K562 (cell line): ENCODE results near the gene SCFD2. TPM values are rescaled to one million over a fixed set of nuclear protein-coding genes. Genes with fewer than 3 reads are reported as not detected.

Experiments used
- ARID1B ChIP-seq: fragments of 450-650 bp; IDR thresholded peaks from 2 replicates; pipeline ENCODE4 v1.6.1; 2016; ENCODE audit warnings: antibody characterized with exemption, mild to moderate bottlenecking, inconsistent platforms
- DPF2 ChIP-seq: fragments of 450-650 bp; IDR thresholded peaks from 2 replicates; pipeline ENCODE4 v1.6.1; 2016
- EGR1 ChIP-seq: fragments of 450-650 bp; conservative IDR thresholded peaks from 2 replicates; pipeline ENCODE4 v1.6.1; 2017; ENCODE audit warnings: mild to moderate bottlenecking
- EP300 ChIP-seq: IDR thresholded peaks from 2 replicates; pipeline ENCODE4 v1.6.1; 2012; ENCODE audit warnings: low read length, improper control_type of control experiment
- KDM1A ChIP-seq, 2 experiments: fragments of 450-650 bp; IDR thresholded peaks; 2 replicates each; pipeline ENCODE4 v1.6.1; 2016; ENCODE audit warnings: mild to moderate bottlenecking in 2 of 2
- MECOM ChIP-seq: fragments of 250-450 bp; sonication (Bioruptor Pico); IDR thresholded peaks from 2 replicates; pipeline ENCODE4 v1.8.0; 2022; ENCODE audit warnings: inconsistent platforms
- MXD1 ChIP-seq: fragments of 250-450 bp; sonication (Bioruptor Pico); IDR thresholded peaks from 2 replicates; pipeline ENCODE4 v1.8.0; 2021; ENCODE audit warnings: borderline replicate concordance, mild to moderate bottlenecking, moderate library complexity; ENCODE audit not compliant: poor library complexity, severe bottlenecking
- NFE2 ChIP-seq: IDR thresholded peaks from 2 replicates; pipeline ENCODE4 v1.6.1; 2014; ENCODE audit warnings: antibody characterized with exemption, low read depth
- RBFOX2 ChIP-seq: fragments of 200-400 bp; formaldehyde crosslinking; IDR thresholded peaks from 2 replicates; pipeline ENCODE4 v1.6.1; 2017; ENCODE audit warnings: low read depth, mild to moderate bottlenecking, low read length, moderate library complexity
- RFX5 ChIP-seq: IDR thresholded peaks from 2 replicates; pipeline ENCODE4 v1.6.1; 2011; ENCODE audit warnings: low read depth, mild to moderate bottlenecking, improper control_type of control experiment, low read length
- TCF3 ChIP-seq: sonication (generic); formaldehyde crosslinking; IDR thresholded peaks from 2 replicates; pipeline ENCODE4 v1.4.0; 2020; ENCODE audit warnings: mild to moderate bottlenecking, missing genetic modification reagents
- TCF7 ChIP-seq: sonication (generic); IDR thresholded peaks from 2 replicates; pipeline ENCODE4 v1.6.1; 2016; ENCODE audit warnings: antibody characterized with exemption, borderline replicate concordance
- TEAD4 ChIP-seq, 2 experiments: sonication (generic) in 1 of 2; formaldehyde crosslinking in 1 of 2; IDR thresholded peaks; 2 replicates each; pipeline versions ENCODE4 v1.6.1 to v1.8.0; 2012 to 2022; ENCODE audit warnings: borderline replicate concordance in 1 of 2, inconsistent platforms in 1 of 2, low read length in 1 of 2, mild to moderate bottlenecking in 1 of 2, missing genetic modification reagents in 1 of 2
- TSC22D4 ChIP-seq: fragments of 450-650 bp; IDR thresholded peaks from 2 replicates; pipeline ENCODE4 v1.6.1; 2016; ENCODE audit warnings: missing genetic modification characterization, missing biosample characterization, control low read depth
- ZNF407 ChIP-seq: fragments of 450-650 bp; IDR thresholded peaks from 2 replicates; pipeline ENCODE4 v1.6.1; 2016; ENCODE audit warnings: low read depth
- polyA plus RNA-seq, 8 experiments: library from polyadenylated mRNA; depleted of rRNA in 4 of 8; stranded (reverse) in 5 of 8; unstranded in 3 of 8; fragments of >200 nt; fragmentation: Nextera tagmentation in 2 of 8; fragmentation: Illumina TruSeq in 1 of 8; extraction: Ambion mirVana in 2 of 8; extraction: Trizol in 1 of 8; gene quantifications; 2 replicates each; pipeline versions ENCODE4 v1.2.1 to v1.2.3, GENCODE V29; 2011 to 2014; ENCODE audit warnings: inconsistent platforms in 1 of 8, missing spikeins in 1 of 8
- total RNA-seq, 7 experiments: library from RNA; depleted of rRNA in 6 of 7; stranded (reverse); fragments of >200 nt in 6 of 7; fragmentation: Illumina TruSeq in 2 of 7; extraction: Trizol in 2 of 7; gene quantifications; 2 replicates each; pipeline versions ENCODE4 v1.2.1 to v1.2.3, GENCODE V29; 2011 to 2021; ENCODE audit warnings: low replicate concordance in 1 of 7

Gene SCFD2
- total and polyA plus RNA-seq, 9 of the 15 experiments (the other 6 are each of a cell fraction or from before 2014, with no cell fraction given), result 5.7 to 30.3 (median 22.8) TPM

- TF ChIP-seq ZNF407, result no peak
- TF ChIP-seq KDM1A (IDR thresholded peaks at IDR 0.05), result peak; percentile 85 to 92
- TF ChIP-seq TCF7, result peak; percentile 59; the same call in 1 of the 2 replicates
- peak; percentile 74 for TF ChIP-seq ARID1B
- no peak for TF ChIP-seq TSC22D4 (tag)
- TF ChIP-seq MXD1, result no peak
- peak; percentile 52 for TF ChIP-seq EGR1
- peak; percentile 59 for TF ChIP-seq TCF3 (CRISPR knock-in tag)
- TF ChIP-seq NFE2, result peak; percentile 36; the same call in 1 of the 2 replicates
- TF ChIP-seq EP300, result peak; percentile 38; the same call in 1 of the 2 replicates
- peak; percentile 71 for TF ChIP-seq DPF2
- TF ChIP-seq TEAD4 (IDR thresholded peaks at IDR 0.05; ENCODE audit: low read length), result peak; percentile 80
- TF ChIP-seq TEAD4 (CRISPR knock-in tag; IDR thresholded peaks at IDR 0.05; ENCODE audit: borderline replicate concordance), result no peak
- no peak for TF ChIP-seq RBFOX2
- no peak for TF ChIP-seq RFX5
- TF ChIP-seq MECOM, result no peak
Measured at GRCh38 chr4:53019485-53020382, 346.1 kb downstream of the SCFD2 start (continued).
